HG02623 (cell line): ENCODE data around the gene FER.

Experiments
- ATAC-seq: cut with Tn5 transposase; IDR thresholded peaks from one replicate; pipeline ENCODE4 v1.9.1; 2021; ENCODE audit warnings: moderate library complexity; ENCODE audit not compliant: unreplicated experiment

The FER gene

GRCh38 chr5:109225716-109226625 is 478.3 kb downstream of the FER start:
- no peak for ATAC-seq

GRCh38 chr5:109230369-109230768 is 482.7 kb downstream of the FER start:
- no peak for ATAC-seq

GRCh38 chr5:109231331-109231730 is 483.6 kb downstream of the FER start:
- no peak for ATAC-seq

- ATAC-seq: no peak
These were observed 486.7 kb downstream of the FER start for GRCh38 chr5:109234381-109234780.

- ATAC-seq: no peak
These were observed 491.8 kb downstream of the FER start for GRCh38 chr5:109239456-109239855.

- ATAC-seq: no peak
These were observed 494.8 kb downstream of the FER start for GRCh38 chr5:109242518-109242917.

GRCh38 chr5:109246395-109246794 is 498.7 kb downstream of the FER start:
- no peak for ATAC-seq
